Liver (tissue), 3 donors: ENCODE data around the gene LINC01488.

Source experiments
- ATF3 ChIP-seq: IDR thresholded peaks from 2 replicates; pipeline ENCODE4 v1.6.1; 2016; ENCODE audit warnings: antibody characterized with exemption
- CTCF ChIP-seq: fragments of 150-350 bp; IDR thresholded peaks from 2 replicates; pipeline ENCODE4 v1.5.1; 2017; ENCODE audit warnings: improper control_type of control experiment, low read depth, low read length; ENCODE audit not compliant: missing input control
- EGR1 ChIP-seq, 2 donors: IDR thresholded peaks; 2 replicates each; pipeline ENCODE4 v1.6.1; 2016 to 2018; ENCODE audit warnings: antibody characterized with exemption in 2 of 2, low read depth in 2 of 2
- FOXA2 ChIP-seq: IDR thresholded peaks from 2 replicates; pipeline ENCODE4 v1.6.1; 2016; ENCODE audit warnings: antibody characterized with exemption
- donor health status: healthy.
- donor health status: healthy.

- no peak for TF ChIP-seq CTCF
- no peak for TF ChIP-seq ATF3
- TF ChIP-seq EGR1 (IDR thresholded peaks at IDR 0.05; ENCODE audit: low read depth in 2 of 2) = no peak
- no peak for TF ChIP-seq FOXA2
These were observed 19.6 kb downstream of the LINC01488 start for GRCh38 chr11:69501121-69501489.
